Amniotic epithelial cell (primary cell): ENCODE data around the gene KCNIP1.
"Not testable (repeated sequence)": the region's sequence is repeated elsewhere in the genome, so short reads cannot be mapped to it uniquely, and the experiment has no call there.

ENCODE experiments used
- DNase-seq: peaks from one replicate; pipeline ENCODE4 v3.0.0-alpha.2; 2010; ENCODE audit warnings: low read depth

The KCNIP1 gene

GRCh38 chr5:170750791-170751190 lies 247.0 kb downstream of the KCNIP1 start:
- no peak for DNase-seq

- peak; percentile 20 for DNase-seq
Observed at GRCh38 chr5:170751631-170752030, 247.8 kb downstream of the KCNIP1 start.

GRCh38 chr5:170752257-170753215 lies 248.7 kb downstream of the KCNIP1 start:
- DNase-seq, result no peak

- DNase-seq, result no peak
Observed at GRCh38 chr5:170753311-170753710, 249.5 kb downstream of the KCNIP1 start.

- DNase-seq, result not testable (repeated sequence)
Observed at GRCh38 chr5:170754508-170754907, 250.7 kb downstream of the KCNIP1 start.

- no peak for DNase-seq
Observed at GRCh38 chr5:170755679-170756456, 252.0 kb downstream of the KCNIP1 start.

DNA sequence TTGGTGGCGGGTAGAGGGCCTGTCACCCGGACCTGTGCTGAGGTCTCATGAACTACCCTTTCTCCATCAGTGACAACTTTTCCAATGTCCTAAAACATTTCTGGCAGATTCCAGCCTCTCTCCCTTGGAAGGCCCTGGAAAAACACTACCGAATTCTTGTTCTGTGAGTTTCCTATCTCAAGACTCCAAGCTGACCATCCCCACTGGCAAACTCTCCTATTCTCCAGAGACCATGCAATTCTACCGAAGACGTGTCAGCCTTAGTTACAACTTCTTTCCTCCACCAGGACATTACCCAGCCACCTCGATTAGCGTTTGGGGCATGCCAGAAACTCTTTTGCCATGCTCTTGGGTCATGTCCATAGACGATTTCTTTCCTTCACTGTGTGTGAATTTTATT lies 252.9 kb downstream of the KCNIP1 start:
- DNase-seq, result no peak

GRCh38 chr5:170757182-170757601 lies 253.4 kb downstream of the KCNIP1 start:
- peak; percentile 19 for DNase-seq

DNA sequence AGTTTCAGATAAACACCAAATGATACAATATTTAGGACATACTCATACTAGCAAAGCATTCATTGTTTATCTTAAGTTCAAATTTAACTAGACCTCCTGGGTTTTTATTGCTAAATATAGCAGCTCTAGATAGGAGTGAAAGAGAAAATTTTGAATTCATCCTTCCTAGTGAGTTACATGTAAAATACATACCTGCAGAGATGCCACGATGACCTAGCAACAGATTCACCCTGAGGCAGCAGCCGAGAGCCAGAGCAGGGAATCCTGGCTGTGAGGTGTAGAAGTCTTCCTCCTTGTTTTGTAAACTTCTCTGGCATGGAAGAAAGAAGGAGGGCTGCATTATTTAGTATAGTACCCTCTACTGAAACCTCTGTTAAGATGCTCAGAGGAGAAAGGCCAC lies 253.8 kb downstream of the KCNIP1 start:
- DNase-seq, result no peak

- DNase-seq, result no peak
Observed at GRCh38 chr5:170758481-170758880, 254.7 kb downstream of the KCNIP1 start.

DNA sequence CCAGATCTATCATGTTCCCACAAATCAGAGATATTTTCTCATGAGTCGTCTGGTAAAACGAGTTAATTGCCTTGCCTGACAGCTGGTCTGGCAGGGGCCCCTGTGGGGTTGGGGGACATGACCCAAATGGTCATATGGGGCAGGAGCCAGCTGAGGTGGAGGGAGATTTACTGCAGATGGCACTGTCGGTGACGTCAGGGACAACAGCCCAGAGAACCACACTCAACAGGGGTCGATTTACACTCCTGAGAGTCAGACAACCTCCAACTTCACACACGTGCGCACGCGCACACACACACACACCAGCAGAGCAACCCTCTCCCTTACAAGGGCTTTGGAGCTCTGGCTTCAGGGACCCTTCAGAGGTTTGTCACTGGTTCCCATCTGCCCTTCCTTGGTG lies 256.3 kb downstream of the KCNIP1 start:
- DNase-seq, result no peak

- DNase-seq, result no peak
Observed at GRCh38 chr5:170761048-170761707, 257.4 kb downstream of the KCNIP1 start.

GRCh38 chr5:170761708-170762066 lies 257.9 kb downstream of the KCNIP1 start:
- no peak for DNase-seq

DNA sequence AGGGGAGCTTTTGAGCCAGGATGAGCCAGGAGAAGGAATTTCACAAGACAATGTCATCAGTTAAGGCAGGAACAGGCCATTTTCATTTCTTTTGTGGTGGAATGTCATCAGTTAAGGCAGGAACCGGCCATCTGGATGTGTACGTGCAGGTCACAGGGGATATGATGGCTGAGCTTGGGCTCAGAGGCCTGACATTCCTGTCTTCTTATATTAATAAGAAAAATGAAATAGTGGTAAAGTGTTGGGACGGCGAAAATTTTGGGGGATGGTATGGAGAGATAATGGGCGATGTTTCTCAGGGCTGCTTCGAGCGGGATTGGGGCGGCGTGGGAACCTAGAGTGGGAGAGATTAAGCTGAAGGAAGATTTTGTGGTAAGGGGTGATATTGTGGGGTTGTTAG lies 258.5 kb downstream of the KCNIP1 start:
- DNase-seq, result not testable (repeated sequence)

- DNase-seq, result not testable (repeated sequence)
Observed at GRCh38 chr5:170765868-170766267, 262.0 kb downstream of the KCNIP1 start.

DNA sequence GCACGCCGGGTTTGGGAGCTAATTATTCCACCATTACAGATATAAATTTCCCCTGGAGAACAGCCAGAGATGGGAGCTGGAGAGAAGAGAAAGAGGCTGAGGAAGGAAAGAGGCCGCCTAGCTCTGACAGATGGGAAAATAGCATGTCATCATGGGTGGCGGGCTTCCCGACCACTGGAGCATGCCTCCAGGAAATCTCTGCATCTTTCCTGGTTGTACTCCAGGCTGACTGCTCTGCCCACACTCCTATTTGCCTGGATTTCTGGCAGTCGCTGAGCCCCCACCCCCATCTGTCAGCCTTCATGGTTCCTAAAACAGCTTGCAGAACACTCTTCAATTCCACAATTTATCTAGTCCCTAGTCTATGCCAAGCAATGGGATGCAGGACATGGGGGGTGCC lies 265.4 kb downstream of the KCNIP1 start:
- no peak for DNase-seq

DNA sequence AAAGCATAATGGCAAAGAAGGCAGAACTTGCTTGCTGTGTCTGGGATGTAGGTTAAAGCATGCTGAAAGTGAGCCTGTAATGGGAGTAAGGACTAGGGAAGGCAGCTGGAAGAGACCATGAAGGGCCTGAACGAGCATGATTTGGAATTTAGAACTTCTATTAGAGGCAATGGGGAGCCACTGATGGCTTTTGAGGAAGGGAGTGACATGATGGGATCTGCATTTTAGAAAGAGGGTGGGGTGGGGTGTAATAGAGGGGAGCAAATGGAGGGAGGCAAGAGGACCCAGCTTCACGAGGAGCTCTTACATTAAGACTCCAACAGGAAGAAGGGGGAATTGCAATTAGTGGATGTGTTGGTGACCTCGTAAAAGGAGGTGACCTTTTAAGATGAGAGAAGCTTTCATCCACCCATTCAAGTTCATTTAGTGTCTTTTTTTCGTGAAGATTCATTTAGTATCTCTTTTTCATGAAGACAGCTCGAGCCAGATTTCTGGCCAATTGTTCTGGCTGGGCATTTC lies 266.1 kb downstream of the KCNIP1 start:
- no peak for DNase-seq

DNA sequence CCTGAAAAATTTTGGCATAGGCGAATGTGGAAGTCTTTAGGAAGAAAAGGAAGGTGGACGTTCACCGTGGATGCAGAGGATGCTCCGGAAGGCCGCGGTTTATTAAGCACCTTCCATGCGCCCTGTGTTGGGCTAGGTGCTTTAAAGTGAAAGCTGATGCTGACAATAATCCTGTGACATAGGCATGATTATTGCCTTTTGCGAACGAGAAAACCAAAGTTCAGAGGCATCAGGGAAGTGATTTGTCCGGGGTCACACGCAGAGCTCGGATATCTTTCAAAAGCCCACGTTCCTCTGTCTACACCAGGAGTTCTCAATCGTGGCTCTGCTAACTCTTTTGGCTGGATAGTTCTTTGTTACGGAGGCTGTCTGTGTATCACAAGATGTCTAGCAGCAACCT lies 267.7 kb downstream of the KCNIP1 start:
- no peak for DNase-seq

DNA sequence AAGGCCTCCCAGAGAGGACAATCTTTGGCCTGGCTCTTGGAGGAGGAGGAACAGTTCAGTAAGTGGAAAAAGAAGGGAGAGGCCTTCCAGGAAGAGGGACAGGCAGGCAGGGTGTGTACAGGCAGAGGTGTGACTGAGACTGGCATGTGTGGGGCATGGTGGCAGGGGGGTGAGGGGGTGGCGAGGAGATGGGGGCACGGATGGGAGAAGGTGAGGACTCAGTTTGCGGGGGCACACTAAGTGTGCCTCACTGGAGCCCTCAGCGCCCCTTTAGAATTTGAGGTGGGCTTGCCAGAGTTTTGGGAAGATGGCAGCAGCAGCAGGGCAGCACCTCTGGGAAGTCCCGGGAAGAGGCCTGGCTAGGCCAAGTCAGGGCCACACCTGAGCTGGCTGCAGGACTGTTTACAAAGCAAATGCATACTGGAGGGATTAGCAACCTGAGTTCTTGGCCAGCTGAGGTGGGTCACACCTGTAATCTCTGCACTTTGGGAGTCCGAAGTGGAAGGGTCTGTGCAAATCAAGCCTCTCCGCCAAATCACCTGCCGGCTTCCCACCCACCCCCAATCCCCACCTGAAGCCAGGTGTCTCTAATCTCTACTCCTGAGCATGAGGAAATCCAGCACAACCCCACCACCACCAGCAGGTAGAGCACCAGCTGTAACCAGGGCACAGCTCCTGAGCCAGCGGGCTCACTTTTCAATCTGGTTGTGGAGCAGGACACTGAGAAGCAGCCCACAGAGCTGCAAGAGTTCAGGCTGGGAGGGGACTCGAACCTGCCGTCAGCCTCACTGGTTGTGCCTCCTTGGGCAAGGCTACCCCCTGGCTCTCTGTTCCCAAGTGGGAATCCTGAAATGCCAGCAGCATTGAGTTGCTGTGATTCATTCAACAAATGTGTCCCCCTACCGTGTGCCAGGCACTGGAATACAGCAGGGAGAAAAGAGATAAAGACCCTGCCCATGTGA lies 269.5 kb downstream of the KCNIP1 start:
- DNase-seq, result no peak

DNA sequence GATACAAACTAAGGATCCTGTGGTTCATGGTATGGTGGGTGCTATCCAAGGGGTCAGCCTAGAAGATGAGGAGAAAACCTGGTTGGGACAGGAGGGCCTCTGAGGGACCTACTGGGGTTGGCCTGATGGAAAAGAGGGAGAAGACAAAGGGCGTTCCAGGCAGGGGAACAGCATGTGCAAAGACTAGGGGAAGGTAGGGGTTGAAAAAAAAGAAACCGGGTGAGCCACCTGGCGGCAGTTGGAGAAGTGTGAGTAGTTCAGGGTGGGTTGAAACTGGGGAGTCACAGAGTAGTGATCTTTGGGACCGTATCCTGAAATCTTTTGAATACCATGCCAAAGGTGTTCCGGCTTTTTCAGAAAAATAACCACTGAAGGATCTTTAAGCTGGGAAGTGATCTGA lies 271.0 kb downstream of the KCNIP1 start:
- DNase-seq, result no peak

- no peak for DNase-seq
Observed at GRCh38 chr5:170781946-170782345, 278.1 kb downstream of the KCNIP1 start.
